ENCODE data around the gene CES2. TPM values are rescaled to one million over a fixed set of nuclear protein-coding genes. Genes with fewer than 3 reads are reported as not detected.

The CES2 gene
- total RNA-seq, 1 experiment from 2014 or later = 45.5 TPM

DNA sequence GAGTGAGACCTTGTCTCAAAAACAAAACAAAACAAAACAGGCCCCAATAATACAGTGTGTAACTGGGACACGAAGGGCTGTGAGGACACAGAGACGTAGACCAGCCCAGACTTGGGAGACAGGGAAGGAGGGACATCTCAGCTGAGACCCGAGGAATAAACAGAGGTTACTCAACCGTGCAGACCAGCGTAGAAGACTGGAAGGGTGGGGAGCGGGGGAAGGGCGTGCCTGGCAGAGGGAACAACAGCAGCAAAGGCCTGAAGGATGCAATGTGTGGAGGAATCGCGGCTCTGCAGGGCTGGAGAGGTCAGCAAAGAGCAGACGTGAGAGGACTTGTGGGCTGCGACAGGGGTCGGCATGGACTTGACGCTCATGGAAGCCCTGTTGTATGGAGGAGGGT, 41.4 kb downstream of the CES2 start:
- CTCF ChIA-PET = interaction anchor here (1.4 kb wide), 1 partner anchor 41 kb away, joined by 4 read pairs; no protein-coding TSS in a partner anchor
- POLR2A ChIA-PET = no interaction called here
- Mint-ChIP-seq H3K4me3 (ENCODE audit: unreplicated experiment) (no peak overlapping the region), H3K9me3 (ENCODE audit: unreplicated experiment) (no peaks in the 10 kb centered on the region), H3K4me1 (ENCODE audit: low read depth, unreplicated experiment) (no peaks in the 10 kb centered on the region), H3K27me3 (ENCODE audit: insufficient read depth, unreplicated experiment) (no peaks in the 10 kb centered on the region), H3K27ac (ENCODE audit: unreplicated experiment) (no peak overlapping the region), H3K36me3 (ENCODE audit: insufficient read depth, unreplicated experiment) (peaks cover 5% of the 10 kb centered on the region)
- Histone ChIP-seq H3K27me3 (replicated peaks; ENCODE audit: control insufficient read depth, insufficient read depth, low read length) (no peaks in the 10 kb centered on the region), H3K36me3 (ENCODE audit: control insufficient read depth, insufficient read depth, low read length) (no peaks in the 10 kb centered on the region), H3K9me3 (no peaks in the 10 kb centered on the region), H3K4me1 (no peaks in the 10 kb centered on the region), H3K4me3 (ENCODE audit: low read depth, low read length) (no peak overlapping the region)
- no peak for DNase-seq
- BruUV-seq (replicated peaks) = no TSS peak
- TF ChIP-seq, protein P1, sequence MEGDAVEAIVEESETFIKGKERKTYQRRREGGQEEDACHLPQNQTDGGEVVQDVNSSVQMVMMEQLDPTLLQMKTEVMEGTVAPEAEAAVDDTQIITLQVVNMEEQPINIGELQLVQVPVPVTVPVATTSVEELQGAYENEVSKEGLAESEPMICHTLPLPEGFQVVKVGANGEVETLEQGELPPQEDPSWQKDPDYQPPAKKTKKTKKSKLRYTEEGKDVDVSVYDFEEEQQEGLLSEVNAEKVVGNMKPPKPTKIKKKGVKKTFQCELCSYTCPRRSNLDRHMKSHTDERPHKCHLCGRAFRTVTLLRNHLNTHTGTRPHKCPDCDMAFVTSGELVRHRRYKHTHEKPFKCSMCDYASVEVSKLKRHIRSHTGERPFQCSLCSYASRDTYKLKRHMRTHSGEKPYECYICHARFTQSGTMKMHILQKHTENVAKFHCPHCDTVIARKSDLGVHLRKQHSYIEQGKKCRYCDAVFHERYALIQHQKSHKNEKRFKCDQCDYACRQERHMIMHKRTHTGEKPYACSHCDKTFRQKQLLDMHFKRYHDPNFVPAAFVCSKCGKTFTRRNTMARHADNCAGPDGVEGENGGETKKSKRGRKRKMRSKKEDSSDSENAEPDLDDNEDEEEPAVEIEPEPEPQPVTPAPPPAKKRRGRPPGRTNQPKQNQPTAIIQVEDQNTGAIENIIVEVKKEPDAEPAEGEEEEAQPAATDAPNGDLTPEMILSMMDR (IDR thresholded peaks at IDR 0.05; ENCODE audit: insufficient read depth in 1 of 2, low read depth in 1 of 2, low read length in 1 of 2, severe bottlenecking in 1 of 2, unreplicated experiment in 1 of 2) = no peak
- intact Hi-C loops (cut with micrococcal nuclease; ENCODE audit: unreplicated experiment) = loop anchor here (1.0 to 2.0 kb wide), 5 partner anchors 22 to 209 kb away; partner anchors contain the start of gene PHAF1

DNA sequence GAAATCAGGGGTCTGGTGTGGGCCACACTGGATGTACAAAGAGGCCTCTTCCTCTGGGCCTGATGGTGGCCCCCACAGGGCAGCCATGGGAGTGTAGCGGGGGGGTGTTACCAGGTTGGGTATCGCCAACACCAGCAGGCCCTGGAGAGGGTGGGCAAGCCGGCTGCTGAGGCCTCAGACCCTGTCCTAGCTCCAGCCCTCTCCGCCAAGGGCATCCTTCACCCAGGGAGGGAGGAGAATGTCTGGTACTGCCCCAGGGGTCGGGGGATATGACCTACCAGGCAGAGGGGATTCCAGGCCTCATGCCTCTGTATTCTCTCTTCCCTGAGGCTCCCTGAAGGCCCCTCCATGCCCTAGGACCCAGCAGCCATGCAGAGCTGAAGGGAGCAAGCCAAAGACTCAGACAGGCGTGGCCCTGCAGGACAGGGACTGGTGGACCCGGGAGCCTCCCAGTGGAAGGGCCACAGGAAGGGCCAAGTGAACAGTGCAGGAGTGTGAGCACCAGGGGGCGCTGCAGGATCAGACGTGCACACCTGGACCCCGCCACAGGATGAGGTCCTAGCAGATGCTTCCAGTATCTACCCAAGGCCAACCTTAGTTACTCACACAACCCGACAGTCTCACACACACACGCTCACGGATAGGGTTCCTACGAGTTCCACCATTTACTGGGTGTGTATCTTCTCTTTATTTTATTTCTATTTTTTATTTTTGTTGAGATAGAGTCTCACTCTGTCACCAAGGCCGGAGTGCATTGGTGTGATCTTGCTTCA, 42.2 kb downstream of the CES2 start:
- H3K9me3 Mint-ChIP-seq (ENCODE audit: unreplicated experiment) = no peaks in the 10 kb centered on the region
- no peak overlapping the region for H3K4me3 Mint-ChIP-seq (ENCODE audit: unreplicated experiment)
- H3K4me1 Mint-ChIP-seq (ENCODE audit: low read depth, unreplicated experiment) = no peaks in the 10 kb centered on the region
- ChIA-PET POLR2A (no interaction called here), CTCF (interaction anchor here (0.5 to 0.7 kb wide), 4 partner anchors 21 to 161 kb away, joined by 3 read pairs; no protein-coding TSS in a partner anchor)
- Histone ChIP-seq H3K27me3 (replicated peaks; ENCODE audit: control insufficient read depth, insufficient read depth, low read length) (no peaks in the 10 kb centered on the region), H3K36me3 (ENCODE audit: control insufficient read depth, insufficient read depth, low read length) (no peaks in the 10 kb centered on the region), H3K4me3 (ENCODE audit: low read depth, low read length) (no peak overlapping the region), H3K4me1 (no peaks in the 10 kb centered on the region), H3K9me3 (no peaks in the 10 kb centered on the region)
- TF ChIP-seq, protein P1 (IDR thresholded peaks at IDR 0.05; ENCODE audit: insufficient read depth in 1 of 2, low read depth in 1 of 2, low read length in 1 of 2, severe bottlenecking in 1 of 2, unreplicated experiment in 1 of 2) = peak; percentile 98 to 99
- H3K27me3 Mint-ChIP-seq (ENCODE audit: insufficient read depth, unreplicated experiment) = no peaks in the 10 kb centered on the region
- DNase-seq = peak; percentile 89 to 95
- intact Hi-C loops (cut with micrococcal nuclease; ENCODE audit: unreplicated experiment) = loop anchor here (1.0 to 2.0 kb wide), 5 partner anchors 23 to 208 kb away; partner anchors contain the start of gene PHAF1
- BruUV-seq (replicated peaks) = no TSS peak
- H3K27ac Mint-ChIP-seq (ENCODE audit: unreplicated experiment) = no peak overlapping the region
- peaks cover 5% of the 10 kb centered on the region for H3K36me3 Mint-ChIP-seq (ENCODE audit: insufficient read depth, unreplicated experiment)

DNA sequence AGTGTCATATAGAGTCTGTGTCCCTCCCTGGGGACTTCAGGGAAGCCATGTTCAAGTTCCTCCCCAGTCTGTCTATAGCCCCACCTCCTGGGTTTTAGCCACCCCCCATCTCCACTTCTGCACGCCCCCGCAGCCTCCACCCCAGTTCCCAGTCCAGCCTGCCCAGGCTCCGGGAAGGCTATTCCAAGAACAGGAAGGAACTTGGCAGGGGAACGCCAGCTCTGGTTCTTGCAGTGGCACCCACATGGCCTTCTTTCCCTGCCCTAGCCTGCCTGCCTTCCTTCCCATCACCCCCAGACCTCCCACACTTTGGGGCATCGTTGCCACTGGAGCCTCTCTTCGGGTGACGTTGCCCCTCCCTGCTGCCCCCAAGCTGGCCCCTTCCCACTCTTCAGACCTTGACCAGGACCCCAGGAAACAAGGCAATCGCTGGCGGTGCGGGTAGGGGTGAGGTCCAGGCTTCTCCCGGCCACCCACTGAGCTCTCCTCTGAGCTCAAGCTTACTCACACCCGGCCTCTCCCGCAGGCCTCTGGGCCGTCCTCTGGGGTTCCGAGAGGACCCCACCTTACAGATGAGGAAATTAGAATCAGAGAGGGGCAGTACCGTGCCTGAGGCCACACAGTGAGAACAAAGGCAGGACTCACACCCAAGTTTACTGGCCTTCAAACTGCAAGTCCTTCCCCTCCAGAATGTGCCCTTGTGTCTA, 43.8 kb downstream of the CES2 start:
- ChIA-PET CTCF (interaction anchor here (0.6 to 1.2 kb wide), 5 partner anchors 13 to 176 kb away, joined by 3 to 4 read pairs (median 3); no protein-coding TSS in a partner anchor), POLR2A (no interaction called here)
- Mint-ChIP-seq H3K4me3 (ENCODE audit: unreplicated experiment) (no peak overlapping the region), H3K27ac (ENCODE audit: unreplicated experiment) (no peak overlapping the region), H3K36me3 (ENCODE audit: insufficient read depth, unreplicated experiment) (no peaks in the 10 kb centered on the region), H3K4me1 (ENCODE audit: low read depth, unreplicated experiment) (no peaks in the 10 kb centered on the region), H3K27me3 (ENCODE audit: insufficient read depth, unreplicated experiment) (no peaks in the 10 kb centered on the region), H3K9me3 (ENCODE audit: unreplicated experiment) (no peaks in the 10 kb centered on the region)
- TF ChIP-seq, protein P1 (IDR thresholded peaks at IDR 0.05; ENCODE audit: insufficient read depth in 1 of 2, low read depth in 1 of 2, low read length in 1 of 2, severe bottlenecking in 1 of 2, unreplicated experiment in 1 of 2) = no peak
- Histone ChIP-seq H3K4me3 (ENCODE audit: low read depth, low read length) (no peak overlapping the region), H3K36me3 (ENCODE audit: control insufficient read depth, insufficient read depth, low read length) (no peaks in the 10 kb centered on the region), H3K4me1 (no peaks in the 10 kb centered on the region), H3K27me3 (replicated peaks; ENCODE audit: control insufficient read depth, insufficient read depth, low read length) (no peaks in the 10 kb centered on the region), H3K9me3 (no peaks in the 10 kb centered on the region)
- intact Hi-C loops (cut with micrococcal nuclease; ENCODE audit: unreplicated experiment) = no loop called here
- no peak for DNase-seq
- BruUV-seq (replicated peaks) = no TSS peak

Measured in Caco-2 (cell line).